Upper lobe of left lung (tissue), 6 donors: ENCODE data around the gene HSPB3. TPM values are rescaled to one million over a fixed set of nuclear protein-coding genes. Genes with fewer than 3 reads are reported as not detected.
"Not testable (repeated sequence)": the region's sequence is repeated elsewhere in the genome, so short reads cannot be mapped to it uniquely, and the experiment has no call there.

Experiments
- ATAC-seq, 2 donors: fragments of 200-7000 bp; cut with Tn5 transposase; one replicate each; pipeline ENCODE4 v1.9.1; 2022; ENCODE audit warnings: mild to moderate bottlenecking in 2 of 2, moderate library complexity in 2 of 2; ENCODE audit not compliant: low FRiP score in 2 of 2
- DNase-seq, 2 donors: peaks; one replicate each; pipeline ENCODE4 v3.0.0-alpha.2; 2019 to 2020
- H3K27ac ChIP-seq, 4 donors: fragments of 200-600 bp; sonication (generic); one replicate each; pipeline ENCODE4 v1.5.1; 2016 to 2019
- H3K27me3 ChIP-seq, 4 donors: fragments of 200-600 bp; sonication (generic); one replicate each; pipeline ENCODE4 v1.5.1; 2017 to 2019
- H3K36me3 ChIP-seq, 4 donors: fragments of 200-600 bp; sonication (generic); one replicate each; pipeline ENCODE4 v1.5.1; 2016 to 2019
- H3K4me1 ChIP-seq, 4 donors: fragments of 200-600 bp; sonication (generic); one replicate each; pipeline ENCODE4 v1.5.1; 2018 to 2019
- H3K4me3 ChIP-seq, 4 donors: fragments of 200-600 bp; sonication (generic); one replicate each; pipeline ENCODE4 v1.5.1; 2017 to 2019; ENCODE audit warnings: mild to moderate bottlenecking in 2 of 4, moderate library complexity in 1 of 4
- H3K9me3 ChIP-seq, 4 donors: fragments of 200-600 bp; sonication (generic); one replicate each; pipeline ENCODE4 v1.5.1; 2018 to 2019
- CTCF ChIP-seq, 6 experiments: fragments of 450-650 bp in 4 of 6; fragments of 200-600 bp in 2 of 6; sonication (generic) in 2 of 6; IDR thresholded peaks; one replicate each; pipeline ENCODE4 v1.5.1; 2016 to 2019; ENCODE audit warnings: antibody characterized with exemption in 6 of 6
- EP300 ChIP-seq, 4 donors: sonication (generic); formaldehyde crosslinking; IDR thresholded peaks; one replicate each; pipeline ENCODE4 v1.5.1; 2017; ENCODE audit warnings: antibody characterized with exemption in 4 of 4, control low read depth in 2 of 4
- POLR2A ChIP-seq, 4 donors: fragments of 450-650 bp; IDR thresholded peaks; one replicate each; pipeline ENCODE4 v1.5.1; 2016 to 2017; ENCODE audit warnings: antibody characterized with exemption in 4 of 4, mild to moderate bottlenecking in 2 of 4
- POLR2AphosphoS5 ChIP-seq, 2 donors: sonication (generic); formaldehyde crosslinking; IDR thresholded peaks; one replicate each; pipeline ENCODE4 v1.5.1; 2017; ENCODE audit warnings: antibody characterized with exemption in 2 of 2
- WGBS, 2 donors: methylation state at CpG; one replicate each; pipeline ENCODE4 v1.1.5; 2017 to 2018; 5-methylcytosine and 5-hydroxymethylcytosine counted together
- total RNA-seq, 6 donors: library from RNA; depleted of rRNA in 4 of 6; stranded (reverse); fragments of >200 nt in 4 of 6; gene quantifications; one replicate each; pipeline versions ENCODE4 v1.1.0 to v1.2.1, GENCODE V29; 2016 to 2021
- donor health status: DM: no; HTN: no; CAD: no; lungs with moderate emphysema.
- donor health status: DM: no; HTN: yes; CAD: no; lungs with severe emphysema.

Gene HSPB3
- total RNA-seq, 6 donors from 2014 or later = 0.44 to 3.3 (median 1.6) TPM; not detected in 2

GRCh38 chr5:54426209-54426608 is 29.3 kb upstream of the HSPB3 start:
- 69 to 79% methylated on average over 1 of the region's 1 CpG for WGBS, 2 donors
- no peaks in the 10 kb centered on the region for H3K27me3 ChIP-seq
- no peaks in the 10 kb centered on the region for H3K4me1 ChIP-seq
- no peak overlapping the region for H3K4me3 ChIP-seq
- TF ChIP-seq EP300 (IDR thresholded peaks at IDR 0.05) = no peak
- no peak for TF ChIP-seq POLR2A (IDR thresholded peaks at IDR 0.05)
- no peak for TF ChIP-seq CTCF (IDR thresholded peaks at IDR 0.05)
- no peak for TF ChIP-seq POLR2AphosphoS5 (IDR thresholded peaks at IDR 0.05)
- DNase-seq (no peak), ATAC-seq (no peak)
- no peaks in the 10 kb centered on the region for H3K9me3 ChIP-seq
- no peak overlapping the region for H3K27ac ChIP-seq
- no peaks in the 10 kb centered on the region for H3K36me3 ChIP-seq

- DNase-seq, ATAC-seq, H3K27me3 ChIP-seq, H3K4me3 ChIP-seq, H3K36me3 ChIP-seq, H3K27ac ChIP-seq, H3K4me1 ChIP-seq, H3K9me3 ChIP-seq: not testable (repeated sequence)
- 79 to 94% methylated on average over 2 of the region's 2 CpGs for WGBS, 2 donors
Measured at GRCh38 chr5:54434650-54435049, 20.8 kb upstream of the HSPB3 start.

GRCh38 chr5:54438620-54439389 is 16.7 kb upstream of the HSPB3 start:
- no peaks in the 10 kb centered on the region for H3K4me1 ChIP-seq

GRCh38 chr5:54440456-54440893 is 15.0 kb upstream of the HSPB3 start:
- DNase-seq (no peak), ATAC-seq (no peak)
- 70 to 71% methylated on average over 6 of the region's 6 CpGs for WGBS, 2 donors
- Histone ChIP-seq H3K4me1 (no peaks in the 10 kb centered on the region), H3K27me3 (no peaks in the 10 kb centered on the region), H3K27ac (no peak overlapping the region), H3K9me3 (no peaks in the 10 kb centered on the region), H3K4me3 (no peak overlapping the region), H3K36me3 (no peaks in the 10 kb centered on the region)
- TF ChIP-seq POLR2AphosphoS5 (IDR thresholded peaks at IDR 0.05) (no peak), POLR2A (IDR thresholded peaks at IDR 0.05) (no peak), EP300 (IDR thresholded peaks at IDR 0.05) (no peak)

More at GRCh38 chr5:54438620-54439389, 16.7 kb upstream of the HSPB3 start:
- DNase-seq (no peak), ATAC-seq (no peak)
- 59 to 62% methylated on average over 7 of the region's 7 CpGs for WGBS, 2 donors
- Histone ChIP-seq H3K9me3 (no peaks in the 10 kb centered on the region), H3K4me3 (no peak overlapping the region), H3K27ac (no peak overlapping the region), H3K36me3 (no peaks in the 10 kb centered on the region), H3K27me3 (no peaks in the 10 kb centered on the region)
- TF ChIP-seq POLR2A (IDR thresholded peaks at IDR 0.05) (no peak), EP300 (IDR thresholded peaks at IDR 0.05) (no peak), CTCF (IDR thresholded peaks at IDR 0.05) (no peak), POLR2AphosphoS5 (IDR thresholded peaks at IDR 0.05) (no peak)

- H3K27ac ChIP-seq = no peak overlapping the region
- DNase-seq (no peak), ATAC-seq (no peak)
- no peaks in the 10 kb centered on the region for H3K4me1 ChIP-seq
- no peaks in the 10 kb centered on the region for H3K36me3 ChIP-seq
- no peaks in the 10 kb centered on the region for H3K9me3 ChIP-seq
- whole genome bisulfite sequencing, 2 donors = 9 to 45% methylated on average over 1 of the region's 1 CpG
- TF ChIP-seq POLR2A (IDR thresholded peaks at IDR 0.05) (no peak), CTCF (IDR thresholded peaks at IDR 0.05) (no peak), POLR2AphosphoS5 (IDR thresholded peaks at IDR 0.05) (no peak), EP300 (IDR thresholded peaks at IDR 0.05) (no peak)
- H3K27me3 ChIP-seq = no peaks in the 10 kb centered on the region
- H3K4me3 ChIP-seq = no peak overlapping the region
Measured at GRCh38 chr5:54442271-54442670, 13.2 kb upstream of the HSPB3 start.

- TF ChIP-seq POLR2AphosphoS5 (IDR thresholded peaks at IDR 0.05) = no peak
- TF ChIP-seq POLR2A (IDR thresholded peaks at IDR 0.05) = no peak
- peak in 3 of 6 experiments; percentile 9 to 34 (median 26) for TF ChIP-seq CTCF (IDR thresholded peaks at IDR 0.05)
- TF ChIP-seq EP300 (IDR thresholded peaks at IDR 0.05) = no peak
- ATAC-seq (no peak), DNase-seq (no peak)
- no peaks in the 10 kb centered on the region for H3K9me3 ChIP-seq
- H3K36me3 ChIP-seq = no peaks in the 10 kb centered on the region
- no peak overlapping the region for H3K27ac ChIP-seq
- H3K4me3 ChIP-seq = no peak overlapping the region
- no peaks in the 10 kb centered on the region for H3K4me1 ChIP-seq
- H3K27me3 ChIP-seq = no peaks in the 10 kb centered on the region
Measured at GRCh38 chr5:54443270-54443669, 12.2 kb upstream of the HSPB3 start.
